CD4-positive, alpha-beta T cell (primary cell): ENCODE data around the gene CCDC27. TPM values are rescaled to one million over a fixed set of nuclear protein-coding genes. Genes with fewer than 3 reads are reported as not detected.

Experiments
- ATAC-seq: fragments of 200-7000 bp; cut with Tn5 transposase; one replicate; pipeline ENCODE4 v1.10.0; 2022; ENCODE audit warnings: mild to moderate bottlenecking; ENCODE audit not compliant: poor library complexity
- CTCF ChIA-PET: fragments of 350-600 bp; sonication (Branson Sonifier 250); formaldehyde crosslinking; loops from one replicate; lab custom pipeline; 2021; ENCODE audit warnings: antibody characterized with exemption, inconsistent platforms; lab: Charles Lee
- POLR2A ChIA-PET: fragments of 350-600 bp; sonication (Branson Sonifier 250); formaldehyde crosslinking; loops from one replicate; lab custom pipeline; 2021; ENCODE audit warnings: antibody characterized with exemption, inconsistent platforms; lab: Charles Lee
- DNase-seq, 14 experiments: peaks; one replicate each; pipeline ENCODE4 v3.0.0-alpha.2; 2013 to 2020; ENCODE audit warnings: mixed read lengths in 2 of 14
- H3K27ac ChIP-seq, 2 donors: one replicate each; pipeline versions ENCODE4 v1.5.1 to v1.7.0; 2013; ENCODE audit warnings: low read length in 2 of 2, low read depth in 1 of 2, mild to moderate bottlenecking in 1 of 2
- H3K27me3 ChIP-seq, 2 experiments: 1 replicate in 1 of 2; 2 replicates in 1 of 2; pipeline versions ENCODE4 v1.6.1 to v1.7.0; 2013; ENCODE audit warnings: low read length in 2 of 2, control low read depth in 1 of 2, mild to moderate bottlenecking in 1 of 2, moderate library complexity in 1 of 2; ENCODE audit not compliant: insufficient read depth in 2 of 2, control insufficient read depth in 1 of 2
- H3K36me3 ChIP-seq: one replicate; pipeline ENCODE4 v1.6.1; 2013; ENCODE audit warnings: low read length, control low read depth; ENCODE audit not compliant: insufficient read depth
- H3K4me1 ChIP-seq: one replicate; pipeline ENCODE4 v1.6.1; 2013; ENCODE audit warnings: low read length, control low read depth; ENCODE audit not compliant: insufficient read depth
- H3K4me3 ChIP-seq: one replicate; pipeline ENCODE4 v1.5.1; 2013; ENCODE audit warnings: mild to moderate bottlenecking, low read length, moderate library complexity
- H3K9me3 ChIP-seq, 2 experiments: 1 replicate in 1 of 2; 2 replicates in 1 of 2; pipeline versions ENCODE4 v1.6.1 to v1.7.0; 2013; ENCODE audit warnings: low read length in 2 of 2, mild to moderate bottlenecking in 2 of 2, control low read depth in 1 of 2, moderate library complexity in 1 of 2; ENCODE audit not compliant: control insufficient read depth in 1 of 2, insufficient read depth in 1 of 2
- H3K27ac Mint-ChIP-seq: one replicate; pipeline ENCODE4 v1.8.0; 2020; ENCODE audit warnings: mixed read lengths
- H3K27me3 Mint-ChIP-seq: one replicate; pipeline ENCODE4 v1.8.0; 2021; ENCODE audit warnings: mixed read lengths
- H3K36me3 Mint-ChIP-seq: one replicate; pipeline ENCODE4 v1.8.0; 2021; ENCODE audit warnings: low read depth, mixed read lengths
- H3K4me1 Mint-ChIP-seq: one replicate; pipeline ENCODE4 v1.8.0; 2021; ENCODE audit warnings: low read depth, mixed read lengths
- H3K4me3 Mint-ChIP-seq: one replicate; pipeline ENCODE4 v1.8.0; 2020; ENCODE audit warnings: mild to moderate bottlenecking, mixed read lengths
- H3K9me3 Mint-ChIP-seq: one replicate; pipeline ENCODE4 v1.8.0; 2020; ENCODE audit warnings: mixed read lengths
- intact Hi-C, 2 experiments: fragments of 100-400 bp; cut with DNase I in 1 of 2; cut with micrococcal nuclease in 1 of 2; formaldehyde crosslinking; loops; one replicate each; pipeline versions ENCODE4 v1.15.1 to v1.9.0; 2023 to 2025; cut with DNase I, micrococcal nuclease
- total RNA-seq, 174 experiments: library from RNA in 2 of 174; stranded (reverse) in 2 of 174; gene quantifications; one replicate each; pipeline ENCODE4 v1.2.3 and lab custom pipeline; 2021 to 2026
- TF ChIP-seq, protein P1 (sequence below): fragments of 200-600 bp; IDR thresholded peaks from one replicate; pipeline ENCODE4 v1.8.0; 2022; ENCODE audit warnings: antibody characterized with exemption, mild to moderate bottlenecking

CCDC27 gene
- total RNA-seq, 2 experiments from 2014 or later, result not detected

- peaks cover 29% of the 10 kb centered on the region for H3K4me1 ChIP-seq
- CTCF ChIA-PET, result no interaction called here
- H3K27me3 Mint-ChIP-seq, result no peaks in the 10 kb centered on the region
- H3K4me1 Mint-ChIP-seq, result peaks cover 34% of the 10 kb centered on the region
- H3K27ac Mint-ChIP-seq, result no peak overlapping the region
- no peak for ATAC-seq
- no peaks in the 10 kb centered on the region for H3K36me3 Mint-ChIP-seq
- TF ChIP-seq, protein P1, sequence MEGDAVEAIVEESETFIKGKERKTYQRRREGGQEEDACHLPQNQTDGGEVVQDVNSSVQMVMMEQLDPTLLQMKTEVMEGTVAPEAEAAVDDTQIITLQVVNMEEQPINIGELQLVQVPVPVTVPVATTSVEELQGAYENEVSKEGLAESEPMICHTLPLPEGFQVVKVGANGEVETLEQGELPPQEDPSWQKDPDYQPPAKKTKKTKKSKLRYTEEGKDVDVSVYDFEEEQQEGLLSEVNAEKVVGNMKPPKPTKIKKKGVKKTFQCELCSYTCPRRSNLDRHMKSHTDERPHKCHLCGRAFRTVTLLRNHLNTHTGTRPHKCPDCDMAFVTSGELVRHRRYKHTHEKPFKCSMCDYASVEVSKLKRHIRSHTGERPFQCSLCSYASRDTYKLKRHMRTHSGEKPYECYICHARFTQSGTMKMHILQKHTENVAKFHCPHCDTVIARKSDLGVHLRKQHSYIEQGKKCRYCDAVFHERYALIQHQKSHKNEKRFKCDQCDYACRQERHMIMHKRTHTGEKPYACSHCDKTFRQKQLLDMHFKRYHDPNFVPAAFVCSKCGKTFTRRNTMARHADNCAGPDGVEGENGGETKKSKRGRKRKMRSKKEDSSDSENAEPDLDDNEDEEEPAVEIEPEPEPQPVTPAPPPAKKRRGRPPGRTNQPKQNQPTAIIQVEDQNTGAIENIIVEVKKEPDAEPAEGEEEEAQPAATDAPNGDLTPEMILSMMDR, result no peak
- no peak for DNase-seq
- POLR2A ChIA-PET, result no interaction called here
- H3K4me3 Mint-ChIP-seq, result no peak overlapping the region
- peaks cover 0 to 8% of the 10 kb centered on the region in 2 experiments for H3K9me3 ChIP-seq
- H3K27me3 ChIP-seq, result no peaks in the 10 kb centered on the region
- no peaks in the 10 kb centered on the region for H3K9me3 Mint-ChIP-seq
- intact Hi-C loops, result no loop called here
- H3K27ac ChIP-seq, result no peak overlapping the region
- H3K4me3 ChIP-seq, result no peak overlapping the region
- H3K36me3 ChIP-seq, result no peaks in the 10 kb centered on the region
These were observed 2.7 kb upstream of the CCDC27 start for GRCh38 chr1:3749512-3749911.

DNA sequence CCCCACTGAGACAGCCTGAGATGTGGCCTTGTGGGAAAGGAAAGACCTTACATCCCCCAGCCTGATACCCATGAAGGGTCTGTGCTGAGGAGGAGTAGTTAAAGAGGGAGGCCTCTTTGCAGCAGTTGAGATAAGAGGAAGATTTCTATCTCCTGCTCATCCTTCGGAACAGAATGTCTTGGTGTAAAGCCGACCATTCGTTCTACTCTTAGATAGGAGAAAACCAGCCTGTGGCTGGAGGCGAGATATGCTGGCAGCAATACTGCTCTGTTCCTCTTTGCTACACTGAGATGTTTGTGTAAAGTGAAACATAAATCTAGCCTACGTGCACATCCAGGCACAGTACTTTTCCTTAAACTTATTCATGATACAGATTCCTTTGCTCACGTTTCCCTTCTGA, 1.5 kb upstream of the CCDC27 start:
- ATAC-seq (no peak), DNase-seq (no peak)
- intact Hi-C loops, result no loop called here
- Mint-ChIP-seq H3K27ac (no peak overlapping the region), H3K27me3 (no peaks in the 10 kb centered on the region), H3K9me3 (no peaks in the 10 kb centered on the region), H3K4me1 (peaks cover 21% of the 10 kb centered on the region), H3K4me3 (no peak overlapping the region), H3K36me3 (no peaks in the 10 kb centered on the region)
- TF ChIP-seq, protein P1, result no peak
- peaks cover 22% of the 10 kb centered on the region for H3K4me1 ChIP-seq
- H3K36me3 ChIP-seq, result no peaks in the 10 kb centered on the region
- ChIA-PET POLR2A (no interaction called here), CTCF (no interaction called here)
- no peaks in the 10 kb centered on the region for H3K27me3 ChIP-seq
- peaks cover 0 to 6% of the 10 kb centered on the region in 2 experiments for H3K9me3 ChIP-seq
- H3K4me3 ChIP-seq, result no peak overlapping the region
- no peak overlapping the region for H3K27ac ChIP-seq

DNA sequence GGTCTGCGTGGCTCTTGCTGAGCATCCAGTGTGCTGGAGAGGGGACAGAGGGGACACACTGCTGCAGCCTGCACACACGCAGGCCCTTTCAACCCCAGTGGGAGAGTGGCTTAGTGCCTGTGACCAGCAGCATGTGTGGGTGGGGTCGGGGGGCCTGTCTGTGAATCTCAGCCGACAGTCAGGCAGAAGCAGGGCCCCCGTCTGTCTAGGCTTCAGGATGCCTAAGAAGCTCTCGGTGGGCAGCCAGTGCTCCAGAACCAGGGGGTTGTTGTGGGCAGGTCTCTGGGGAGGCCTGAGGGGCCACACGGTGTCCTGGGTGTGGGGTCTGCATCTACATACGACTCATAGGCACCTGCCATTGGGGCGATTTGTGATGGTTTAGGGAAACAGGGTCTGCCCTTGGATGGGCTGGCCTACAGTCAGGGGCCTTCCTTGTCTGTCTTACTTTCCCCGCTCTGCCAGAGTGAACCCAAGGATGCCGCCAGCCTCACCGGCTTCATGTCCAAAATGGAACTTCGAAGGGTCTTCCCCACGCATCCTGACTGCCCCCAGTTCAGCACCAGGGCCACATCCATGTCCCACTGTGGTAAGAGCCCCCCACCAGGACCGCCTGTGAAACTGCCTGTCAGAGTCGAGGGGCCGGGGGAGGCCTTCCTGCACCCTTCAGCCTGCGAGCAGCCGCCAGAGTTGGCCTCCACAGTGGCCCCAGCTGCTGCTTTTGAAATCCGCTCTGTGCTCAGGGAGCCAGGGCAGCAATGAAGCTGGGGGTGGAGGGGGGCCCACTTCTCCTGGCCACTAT, 1.6 kb downstream of the CCDC27 start:
- no peak for ATAC-seq
- H3K4me1 Mint-ChIP-seq, result no peaks in the 10 kb centered on the region
- intact Hi-C loops, result no loop called here
- H3K36me3 Mint-ChIP-seq, result no peaks in the 10 kb centered on the region
- DNase-seq, result no peak
- Histone ChIP-seq H3K9me3 (peaks cover 0 to 4% of the 10 kb centered on the region in 2 experiments), H3K4me1 (no peaks in the 10 kb centered on the region), H3K36me3 (no peaks in the 10 kb centered on the region), H3K27me3 (peaks cover 0 to 5% of the 10 kb centered on the region in 2 experiments), H3K27ac (no peak overlapping the region), H3K4me3 (no peak overlapping the region)
- no peak overlapping the region for H3K4me3 Mint-ChIP-seq
- CTCF ChIA-PET, result interaction anchor here (0.7 kb wide), 1 partner anchor 135 kb away, joined by 3 read pairs; no protein-coding TSS in a partner anchor
- TF ChIP-seq, protein P1, result no peak
- POLR2A ChIA-PET, result no interaction called here
- no peaks in the 10 kb centered on the region for H3K9me3 Mint-ChIP-seq
- H3K27me3 Mint-ChIP-seq, result peaks cover 3% of the 10 kb centered on the region
- no peak overlapping the region for H3K27ac Mint-ChIP-seq
